Prostate gland (tissue), 2 donors: ENCODE results near the gene SORT1.

Source experiments
- CTCF ChIP-seq, 4 experiments: fragments of 200-600 bp in 2 of 4; fragments of 450-650 bp in 2 of 4; sonication (generic) in 2 of 4; IDR thresholded peaks; 1 replicate in 3 of 4; 2 replicates in 1 of 4; pipeline ENCODE4 v1.5.1; 2016 to 2019; ENCODE audit warnings: antibody characterized with exemption in 4 of 4, mild to moderate bottlenecking in 2 of 4, moderate library complexity in 2 of 4
- POLR2AphosphoS5 ChIP-seq: sonication (generic); formaldehyde crosslinking; IDR thresholded peaks from one replicate; pipeline ENCODE4 v1.6.1; 2017; ENCODE audit warnings: antibody characterized with exemption

GRCh38 chr1:109425391-109426280, 27.9 kb upstream of the SORT1 start:
- TF ChIP-seq CTCF (IDR thresholded peaks at IDR 0.05) (no peak), POLR2AphosphoS5 (no peak)
